Small intestine (tissue), 7 donors: ENCODE data around the gene SF3B2. TPM values are rescaled to one million over a fixed set of nuclear protein-coding genes. Genes with fewer than 3 reads are reported as not detected.
"Not testable (repeated sequence)": the region's sequence is repeated elsewhere in the genome, so short reads cannot be mapped to it uniquely, and the experiment has no call there.

Source experiments
- DNase-seq, 2 donors: peaks; one replicate each; pipeline versions ENCODE4 v3.0.0 to v3.0.0-alpha.2; 2013
- FAIRE-seq: peaks from 2 replicates; lab custom pipeline; 2012; peaks lifted over from hg19 to GRCh38; lab: Jason Lieb, UNC
- H3K27ac ChIP-seq, 3 donors: one replicate each; pipeline ENCODE4 v1.5.1; 2013; ENCODE audit warnings: low read length in 2 of 3, mild to moderate bottlenecking in 2 of 3, control low read depth in 1 of 3, inconsistent platforms in 1 of 3, low read depth in 1 of 3, moderate library complexity in 1 of 3
- H3K27me3 ChIP-seq, 3 donors: one replicate each; pipeline ENCODE4 v1.6.1; 2013; ENCODE audit warnings: low read length in 3 of 3, inconsistent platforms in 1 of 3; ENCODE audit not compliant: control insufficient read depth in 3 of 3, insufficient read depth in 3 of 3
- H3K36me3 ChIP-seq, 3 donors: one replicate each; pipeline ENCODE4 v1.6.1; 2013; ENCODE audit warnings: low read length in 3 of 3, inconsistent platforms in 1 of 3, low read depth in 1 of 3, mild to moderate bottlenecking in 1 of 3, moderate library complexity in 1 of 3; ENCODE audit not compliant: control insufficient read depth in 3 of 3, insufficient read depth in 2 of 3
- H3K4me1 ChIP-seq, 3 donors: one replicate each; pipeline ENCODE4 v1.6.1; 2013; ENCODE audit warnings: low read length in 2 of 3, inconsistent platforms in 1 of 3, low read depth in 1 of 3, mild to moderate bottlenecking in 1 of 3, moderate library complexity in 1 of 3; ENCODE audit not compliant: control insufficient read depth in 3 of 3, insufficient read depth in 2 of 3
- H3K4me3 ChIP-seq, 3 donors: one replicate each; pipeline ENCODE4 v1.5.1; 2013; ENCODE audit warnings: low read length in 3 of 3, control low read depth in 1 of 3, inconsistent platforms in 1 of 3, low read depth in 1 of 3, mild to moderate bottlenecking in 1 of 3, moderate library complexity in 1 of 3
- H3K9me3 ChIP-seq, 2 donors: one replicate each; pipeline ENCODE4 v1.6.1; 2013; ENCODE audit warnings: low read depth in 1 of 2, low read length in 1 of 2; ENCODE audit not compliant: control insufficient read depth in 2 of 2, insufficient read depth in 1 of 2
- WGBS, 3 donors: extraction: QIAGEN DNeasy Blood & Tissue Kit; methylation state at CpG; one replicate each; pipeline ENCODE4 v1.1.7; 2013; 5-methylcytosine and 5-hydroxymethylcytosine counted together
- polyA plus RNA-seq, 4 donors: library from polyadenylated mRNA; stranded (reverse) in 3 of 4; unstranded in 1 of 4; fragments of 200-250 nt in 3 of 4; fragments of 120-200 nt in 1 of 4; gene quantifications; one replicate each; pipeline versions ENCODE4 v1.2.1 to v1.2.3, GENCODE V29; 2013
- donor health status: healthy with polysubstance abuse.
- donor health status: control.
- donor health status: control.
- donor health status: Bipolar disorder and iron deficiency.
- donor health status: healthy.

Gene SF3B2
- polyA plus RNA-seq, 4 donors, result 106 to 141 (median 122) TPM

DNA sequence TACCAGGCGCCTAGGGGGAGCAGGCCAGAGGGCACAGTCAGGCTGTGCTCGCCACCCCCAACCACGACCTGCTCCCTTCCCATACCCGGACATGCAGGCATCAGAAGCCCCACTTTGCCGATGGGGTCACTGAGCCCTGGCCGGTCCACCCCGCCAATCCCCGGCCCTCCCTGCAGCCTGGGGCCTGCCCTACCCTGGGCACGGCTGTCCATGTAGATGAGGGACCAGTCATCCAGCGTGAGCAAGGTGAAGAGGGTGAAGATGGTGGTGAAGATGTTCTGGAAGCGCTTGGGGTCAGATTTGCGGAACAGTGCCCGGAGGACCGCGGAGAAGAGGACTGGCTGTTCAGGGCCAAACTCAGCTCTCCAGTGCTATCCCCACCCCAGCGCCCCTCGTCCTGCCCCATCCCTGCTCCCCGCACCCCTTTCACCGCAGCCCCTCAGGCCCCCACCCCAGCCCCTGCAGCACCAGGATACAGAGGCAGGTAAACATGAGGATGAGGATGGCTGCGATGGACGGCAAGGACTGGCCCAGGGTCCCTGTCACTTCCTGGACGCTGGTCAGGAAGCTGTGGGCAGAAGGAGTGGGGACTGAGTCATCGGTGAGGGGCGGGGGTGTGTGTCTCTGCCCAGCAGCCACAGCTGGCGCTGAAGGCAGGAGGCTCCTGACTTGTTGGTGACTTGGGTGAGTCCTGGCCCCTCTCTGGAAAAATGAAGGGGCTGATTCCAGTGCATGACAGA, 31.4 kb upstream of the SF3B2 start:
- DNase-seq, result no peak
- Histone ChIP-seq H3K9me3 (no peaks in the 10 kb centered on the region), H3K27ac (no peak overlapping the region), H3K27me3 (peaks cover 0 to 15% (median 0%) of the 10 kb centered on the region in 3 donors), H3K36me3 (no peaks in the 10 kb centered on the region), H3K4me3 (no peak overlapping the region), H3K4me1 (no peaks in the 10 kb centered on the region)
- FAIRE-seq, result no peak
- 78 to 82% (median 80%) methylated on average over 21 to 25 of the region's 25 CpGs for WGBS, 3 donors

DNA sequence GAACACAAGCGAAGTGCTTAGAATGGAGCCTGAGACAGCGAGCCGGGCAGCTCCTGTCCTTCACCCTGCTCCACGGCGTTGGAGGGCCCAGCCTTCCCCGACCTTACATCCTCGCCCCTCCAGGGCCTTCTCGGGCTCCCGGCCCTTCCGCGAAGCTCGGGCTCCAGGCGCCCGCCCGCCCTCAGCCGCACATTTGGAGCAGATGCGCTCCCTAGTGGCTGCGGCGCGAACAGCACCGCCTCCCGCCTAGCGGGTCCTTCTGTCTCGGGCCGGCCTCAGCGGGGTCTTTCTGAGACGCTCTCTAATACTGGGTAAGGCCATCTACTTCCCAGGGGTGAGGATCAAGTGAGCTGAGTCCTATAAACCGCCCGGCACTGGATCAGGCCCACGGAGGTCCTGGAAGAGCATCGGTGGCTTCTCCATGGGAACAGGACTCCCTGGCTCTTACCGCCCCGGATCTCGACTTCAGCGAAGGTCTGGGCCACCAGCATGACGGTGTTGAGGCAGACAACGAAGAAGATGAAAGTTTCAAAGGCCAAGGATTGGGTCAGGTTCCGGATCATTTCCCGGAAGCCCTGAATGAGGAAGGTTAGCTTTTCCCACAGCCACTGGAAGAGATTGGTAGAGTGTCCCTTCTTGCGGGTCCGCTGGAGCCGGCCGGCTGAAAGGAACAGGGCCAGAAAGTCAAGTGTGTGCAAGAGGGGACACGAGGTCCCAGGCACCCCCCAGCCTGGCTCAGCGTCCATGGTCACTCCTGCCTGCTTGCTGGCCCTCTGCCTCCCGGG, 29.6 kb upstream of the SF3B2 start:
- H3K9me3 ChIP-seq, result no peaks in the 10 kb centered on the region
- no peak for FAIRE-seq
- H3K4me1 ChIP-seq, result no peaks in the 10 kb centered on the region
- no peak overlapping the region for H3K4me3 ChIP-seq
- H3K27me3 ChIP-seq, result peaks cover 0 to 15% (median 0%) of the 10 kb centered on the region in 3 donors
- peak; percentile 47 to 78 for DNase-seq
- H3K36me3 ChIP-seq, result no peaks in the 10 kb centered on the region
- 15 to 20% (median 19%) methylated on average over 46 of the region's 46 CpGs for WGBS, 3 donors
- no peak overlapping the region for H3K27ac ChIP-seq

DNA sequence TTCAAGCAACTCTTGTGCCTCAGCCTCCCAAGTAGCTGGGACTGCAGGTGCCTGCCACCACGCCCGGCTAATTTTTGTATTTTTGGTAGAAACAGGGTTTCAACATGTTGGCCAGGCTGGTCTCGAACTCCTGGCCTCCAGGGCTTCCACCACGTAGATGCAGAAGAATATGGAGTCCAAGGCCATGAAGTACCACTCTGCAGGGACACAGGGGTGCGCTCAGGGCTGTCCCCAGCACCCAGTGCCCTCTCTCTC, 29.1 kb upstream of the SF3B2 start:
- not testable (repeated sequence) for FAIRE-seq, H3K36me3 ChIP-seq, H3K9me3 ChIP-seq, H3K4me3 ChIP-seq, H3K27ac ChIP-seq, H3K4me1 ChIP-seq, DNase-seq
- WGBS, 3 donors, result 48 to 84% (median 57%) methylated on average over 4 to 5 of the region's 5 CpGs
- peaks cover 0 to 15% (median 0%) of the 10 kb centered on the region in 3 donors for H3K27me3 ChIP-seq

DNA sequence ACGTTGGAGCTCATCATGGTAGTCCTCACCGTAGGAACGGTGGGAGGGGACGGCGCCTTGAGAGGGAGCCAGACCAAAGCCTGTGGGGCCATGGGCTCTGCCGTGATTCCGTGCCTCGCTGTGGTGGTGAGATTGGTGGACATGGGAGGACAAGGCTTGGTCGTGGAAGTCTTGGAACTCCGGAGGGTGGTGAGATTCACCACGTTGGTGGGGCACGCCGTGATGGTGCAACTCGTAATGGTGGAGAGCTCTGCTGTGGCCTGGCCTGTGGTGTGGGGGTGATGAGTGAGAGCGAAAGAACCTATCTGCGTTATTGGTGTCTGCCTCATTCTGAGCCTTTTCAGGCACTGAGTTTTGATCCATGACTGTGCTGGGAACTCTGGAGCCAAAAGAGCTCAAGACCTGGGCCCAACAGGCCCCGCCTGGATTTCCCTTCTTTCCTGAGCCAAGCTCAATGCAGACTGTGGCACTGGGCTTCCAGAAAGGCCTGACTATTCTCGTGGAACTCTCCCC, 26.1 kb upstream of the SF3B2 start, which contains the start of gene CATSPER1:
Gene CATSPER1 (minus strand): TSS at position 463 of the 513 bp plus-strand sequence. CDS start 100 bp downstream, at position 363.
- Histone ChIP-seq H3K4me1 (no peaks in the 10 kb centered on the region), H3K4me3 (no peak within 1 kb of the TSS), H3K9me3 (no peaks in the 10 kb centered on the region), H3K27me3 (peaks cover 0 to 15% (median 0%) of the 10 kb centered on the region in 3 donors), H3K27ac (no peak within 1 kb of the TSS), H3K36me3 (no peaks in the 10 kb centered on the region)
- FAIRE-seq (no peak), DNase-seq (no peak)
- WGBS, 3 donors, result 85 to 89% (median 87%) methylated on average over 18 of the region's 18 CpGs

DNA sequence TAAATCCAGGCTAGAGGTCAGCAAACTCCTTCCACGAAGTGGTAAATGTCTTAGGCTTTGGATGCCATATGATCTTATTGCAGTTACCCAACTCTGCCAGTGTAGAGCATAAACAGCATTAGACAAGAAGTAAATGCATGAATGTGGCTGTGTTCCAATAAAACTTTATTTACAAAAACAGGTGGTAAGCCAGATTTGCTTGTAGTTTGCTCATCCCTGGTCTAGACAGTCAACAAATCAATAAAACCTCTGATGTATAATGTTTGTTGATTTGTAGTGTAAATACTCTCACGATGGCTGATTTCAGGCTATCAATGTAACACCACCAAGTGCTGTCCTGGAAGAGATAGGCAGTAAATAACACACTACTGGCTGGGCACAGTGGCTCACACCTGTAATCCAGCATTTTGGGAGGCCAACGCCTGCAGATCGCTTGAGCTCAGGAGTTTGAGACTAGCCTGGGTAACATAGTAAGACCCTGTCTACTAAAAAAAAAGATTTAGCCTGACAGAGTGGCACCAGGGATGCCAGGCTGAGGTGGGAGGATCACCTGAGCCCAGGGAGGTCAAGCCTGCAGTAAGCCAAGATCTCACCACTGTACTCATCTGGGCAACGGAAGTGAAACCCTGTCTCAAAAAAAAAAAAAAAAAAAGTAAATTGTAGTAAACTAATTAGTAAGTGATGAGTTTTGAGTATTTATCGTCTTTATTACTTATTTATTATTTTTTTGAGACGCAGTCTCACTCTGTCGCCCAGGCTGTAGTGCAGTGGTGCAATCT, 19.0 kb upstream of the SF3B2 start:
- H3K36me3 ChIP-seq, result no peaks in the 10 kb centered on the region
- no peaks in the 10 kb centered on the region for H3K27me3 ChIP-seq
- no peak overlapping the region for H3K4me3 ChIP-seq
- WGBS, 3 donors, result 76 to 82% (median 79%) methylated on average over 8 of the region's 8 CpGs
- H3K9me3 ChIP-seq, result peaks cover 0 to 11% of the 10 kb centered on the region in 2 donors
- no peak for DNase-seq
- no peak for FAIRE-seq
- no peaks in the 10 kb centered on the region for H3K4me1 ChIP-seq
- H3K27ac ChIP-seq, result no peak overlapping the region

DNA sequence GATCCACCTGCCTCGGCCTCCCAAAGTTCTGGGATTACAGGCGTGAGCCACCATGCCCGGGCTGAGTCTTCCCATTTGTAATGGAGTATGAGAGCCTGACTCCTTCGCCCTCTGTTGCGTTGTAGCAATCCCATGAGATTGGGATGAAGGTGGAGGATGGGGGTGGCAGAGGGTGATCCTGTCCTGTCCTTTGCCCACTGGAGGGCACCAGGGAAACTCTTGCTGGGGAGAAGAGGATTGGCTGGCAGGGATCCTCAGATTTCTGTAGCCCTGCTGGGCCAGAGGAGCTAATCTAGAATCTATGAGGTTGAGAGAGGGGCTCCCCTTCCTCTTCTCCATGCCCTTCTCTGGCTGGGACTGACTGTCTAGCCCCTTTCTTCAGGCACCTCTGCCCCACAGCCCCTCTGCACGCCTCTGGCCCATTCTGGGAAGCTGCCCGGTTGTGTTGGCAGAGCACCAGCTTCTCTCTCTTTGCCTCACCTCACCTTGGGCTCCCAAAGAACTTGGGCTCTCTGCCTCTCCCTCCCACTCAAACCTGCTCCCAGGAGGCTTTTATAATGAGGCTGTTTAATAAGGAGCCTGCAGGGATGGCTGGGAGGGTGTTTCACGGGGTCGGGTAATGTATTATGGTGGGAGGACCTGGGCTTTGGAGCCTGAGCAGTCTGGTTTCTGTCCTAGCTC, 16.4 kb upstream of the SF3B2 start:
- 58 to 77% (median 63%) methylated on average over 9 of the region's 9 CpGs for WGBS, 3 donors
- no peak for FAIRE-seq

DNA sequence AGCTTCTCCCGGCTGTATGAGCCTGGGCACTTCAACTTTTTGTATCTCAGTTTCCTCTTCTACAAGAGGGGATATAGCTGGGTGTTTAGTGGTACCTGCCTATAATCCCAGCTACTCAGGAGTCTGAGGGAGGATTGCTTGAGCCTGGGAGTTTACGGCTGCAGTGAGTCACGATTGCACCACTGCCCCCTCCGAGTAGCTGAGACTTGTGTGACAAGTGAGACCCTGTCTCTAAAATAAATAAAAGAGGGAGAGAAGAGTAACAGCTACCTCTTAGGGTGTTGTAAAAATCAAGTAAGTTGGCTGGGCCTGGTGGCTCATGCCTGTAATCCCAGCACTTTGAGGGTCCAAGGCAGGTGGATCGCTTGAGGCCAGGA, 15.8 kb upstream of the SF3B2 start:
- H3K27ac ChIP-seq, result no peak overlapping the region
- no peaks in the 10 kb centered on the region for H3K36me3 ChIP-seq
- 66 to 88% (median 71%) methylated on average over 5 of the region's 5 CpGs for WGBS, 3 donors
- peaks cover 0 to 11% of the 10 kb centered on the region in 2 donors for H3K9me3 ChIP-seq
- H3K4me1 ChIP-seq, result no peaks in the 10 kb centered on the region
- no peak for DNase-seq
- FAIRE-seq, result no peak
- no peak overlapping the region for H3K4me3 ChIP-seq
- H3K27me3 ChIP-seq, result no peaks in the 10 kb centered on the region

More for the DNA sequence above, 16.4 kb upstream of the SF3B2 start:
- Histone ChIP-seq H3K27ac (no peak overlapping the region), H3K27me3 (no peaks in the 10 kb centered on the region), H3K4me1 (no peaks in the 10 kb centered on the region), H3K9me3 (peaks cover 0 to 11% of the 10 kb centered on the region in 2 donors), H3K36me3 (no peaks in the 10 kb centered on the region), H3K4me3 (no peak overlapping the region)
- DNase-seq, result no peak

DNA sequence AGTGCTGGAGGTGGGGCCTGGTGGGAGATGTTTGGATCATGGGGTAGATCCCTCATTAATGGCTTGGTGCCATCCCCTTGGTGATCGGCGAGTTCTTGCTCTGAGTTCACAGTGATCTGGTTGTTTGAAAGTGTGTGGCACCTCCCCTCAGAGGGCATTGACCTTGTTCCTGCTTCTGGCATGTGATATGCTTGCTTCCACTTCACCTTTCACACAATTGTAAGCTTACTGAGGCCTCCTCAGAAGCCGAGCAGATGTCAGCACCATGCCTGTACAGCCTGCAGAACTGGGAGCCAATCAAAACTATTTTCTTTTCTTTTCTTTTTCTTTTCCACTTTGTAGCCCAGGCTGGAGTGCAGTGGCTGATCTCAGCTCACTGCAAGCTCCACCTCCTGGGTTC, 14.8 kb upstream of the SF3B2 start:
- no peak for DNase-seq
- 77 to 89% (median 87%) methylated on average over 3 of the region's 3 CpGs for WGBS, 3 donors
- Histone ChIP-seq H3K4me3 (no peak overlapping the region), H3K36me3 (no peaks in the 10 kb centered on the region), H3K9me3 (peaks cover 0 to 11% of the 10 kb centered on the region in 2 donors), H3K27me3 (no peaks in the 10 kb centered on the region), H3K27ac (no peak overlapping the region), H3K4me1 (no peaks in the 10 kb centered on the region)
- no peak for FAIRE-seq
